Activated B cell treated with CpG ODN at 0.5 μM for 24 hours (primary cell): ENCODE results near the gene PRKCH. TPM values are rescaled to one million over a fixed set of nuclear protein-coding genes. Genes with fewer than 3 reads are reported as not detected.

Experiments
- ATAC-seq: fragments of 200-7000 bp; cut with Tn5 transposase; one replicate; pipeline ENCODE4 v1.10.0; 2021; ENCODE audit warnings: low read depth, mild to moderate bottlenecking, moderate library complexity
- CTCF ChIA-PET: fragments of 350-600 bp; sonication (Branson Sonifier 250); formaldehyde crosslinking; loops from one replicate; lab custom pipeline; 2021; ENCODE audit warnings: antibody characterized with exemption; lab: Charles Lee
- POLR2A ChIA-PET: fragments of 350-600 bp; sonication (Branson Sonifier 250); formaldehyde crosslinking; loops from one replicate; lab custom pipeline; 2021; ENCODE audit warnings: antibody characterized with exemption; lab: Charles Lee
- DNase-seq: peaks from one replicate; pipeline ENCODE4 v3.0.0; 2022
- H3K27ac Mint-ChIP-seq: one replicate; pipeline ENCODE4 v1.8.0; 2020; ENCODE audit warnings: mixed read lengths
- H3K27me3 Mint-ChIP-seq: one replicate; pipeline ENCODE4 v1.8.0; 2021; ENCODE audit warnings: mixed read lengths
- H3K36me3 Mint-ChIP-seq: one replicate; pipeline ENCODE4 v1.8.0; 2021; ENCODE audit warnings: low read depth, mixed read lengths
- H3K4me1 Mint-ChIP-seq: one replicate; pipeline ENCODE4 v1.8.0; 2021; ENCODE audit warnings: mixed read lengths
- H3K4me3 Mint-ChIP-seq: one replicate; pipeline ENCODE4 v1.8.0; 2020; ENCODE audit warnings: mild to moderate bottlenecking, mixed read lengths
- H3K9me3 Mint-ChIP-seq: one replicate; pipeline ENCODE4 v1.8.0; 2020; ENCODE audit warnings: mixed read lengths
- CTCF ChIP-seq: fragments of 200-600 bp; IDR thresholded peaks from one replicate; pipeline ENCODE4 v1.8.0; 2022; ENCODE audit warnings: antibody characterized with exemption, mild to moderate bottlenecking
- intact Hi-C: fragments of 100-400 bp; cut with micrococcal nuclease; formaldehyde crosslinking; loops from one replicate; pipeline ENCODE4 v1.15.1; 2024
- total RNA-seq: library from RNA; stranded (reverse); gene quantifications from 2 replicates; pipeline ENCODE4 v1.2.3, GENCODE V29; 2022

Gene PRKCH
- total RNA-seq, 1 donor from 2014 or later = 4.6 TPM

GRCh38 chr14:61564618-61565091 lies 243.3 kb downstream of the PRKCH start:
- CTCF ChIA-PET = no interaction called here
- H3K4me3 Mint-ChIP-seq = no peak overlapping the region

GRCh38 chr14:61565181-61565580 lies 243.8 kb downstream of the PRKCH start:
- H3K4me3 Mint-ChIP-seq = no peak overlapping the region
- no peaks in the 10 kb centered on the region for H3K27me3 Mint-ChIP-seq
- H3K27ac Mint-ChIP-seq = no peak overlapping the region
- no peaks in the 10 kb centered on the region for H3K36me3 Mint-ChIP-seq
- ChIA-PET POLR2A (interaction anchor here (0.7 to 0.9 kb wide), 2 partner anchors 54 to 85 kb away, joined by 3 to 7 read pairs; no protein-coding TSS in a partner anchor), CTCF (no interaction called here)
- no peak for TF ChIP-seq CTCF
- peaks cover 2% of the 10 kb centered on the region for H3K9me3 Mint-ChIP-seq
- DNase-seq (no peak), ATAC-seq (no peak)
- peaks cover 49% of the 10 kb centered on the region for H3K4me1 Mint-ChIP-seq
- intact Hi-C loops = no loop called here

More at GRCh38 chr14:61564618-61565091, 243.3 kb downstream of the PRKCH start:
- H3K36me3 Mint-ChIP-seq = no peaks in the 10 kb centered on the region
- POLR2A ChIA-PET = no interaction called here
- peaks cover 44% of the 10 kb centered on the region for H3K4me1 Mint-ChIP-seq
- H3K27me3 Mint-ChIP-seq = no peaks in the 10 kb centered on the region
- no peak for ATAC-seq
- TF ChIP-seq CTCF = no peak
- no peak overlapping the region for H3K27ac Mint-ChIP-seq
- peaks cover 2% of the 10 kb centered on the region for H3K9me3 Mint-ChIP-seq
- no peak for DNase-seq
- intact Hi-C loops = no loop called here

GRCh38 chr14:61565836-61566536 lies 244.6 kb downstream of the PRKCH start:
- Mint-ChIP-seq H3K9me3 (peaks cover 2% of the 10 kb centered on the region), H3K27ac (no peak overlapping the region), H3K4me3 (no peak overlapping the region), H3K27me3 (no peaks in the 10 kb centered on the region), H3K4me1 (peaks cover 57% of the 10 kb centered on the region), H3K36me3 (no peaks in the 10 kb centered on the region)
- ChIA-PET POLR2A (interaction anchor here (0.7 to 1.7 kb wide), 6 partner anchors 9 to 105 kb away, joined by 3 to 7 read pairs (median 5); no protein-coding TSS in a partner anchor), CTCF (interaction anchor here (1.1 to 1.5 kb wide), 2 partner anchors 13 to 88 kb away, joined by 4 to 5 read pairs; no protein-coding TSS in a partner anchor)
- no peak for ATAC-seq
- no peak for TF ChIP-seq CTCF
- DNase-seq = no peak
- intact Hi-C loops = no loop called here

GRCh38 chr14:61566537-61567225 lies 245.3 kb downstream of the PRKCH start:
- Mint-ChIP-seq H3K4me1 (peaks cover 61% of the 10 kb centered on the region), H3K9me3 (peaks cover 2% of the 10 kb centered on the region), H3K4me3 (no peak overlapping the region), H3K36me3 (no peaks in the 10 kb centered on the region), H3K27me3 (no peaks in the 10 kb centered on the region), H3K27ac (no peak overlapping the region)
- DNase-seq (no peak), ATAC-seq (no peak)
- no peak for TF ChIP-seq CTCF
- intact Hi-C loops = no loop called here
- ChIA-PET POLR2A (interaction anchor here (0.7 to 1.7 kb wide), 5 partner anchors 9 to 104 kb away, joined by 3 to 6 read pairs (median 5); no protein-coding TSS in a partner anchor), CTCF (interaction anchor here (0.7 to 1.5 kb wide), 3 partner anchors 13 to 89 kb away, joined by 3 to 5 read pairs (median 4); no protein-coding TSS in a partner anchor)
